Measurements from ENCODE around the gene DPYD. TPM values are rescaled to one million over a fixed set of nuclear protein-coding genes. Genes with fewer than 3 reads are reported as not detected.

Gene DPYD
- total RNA-seq, 1 experiment from 2014 or later: 7.0 TPM

DNA sequence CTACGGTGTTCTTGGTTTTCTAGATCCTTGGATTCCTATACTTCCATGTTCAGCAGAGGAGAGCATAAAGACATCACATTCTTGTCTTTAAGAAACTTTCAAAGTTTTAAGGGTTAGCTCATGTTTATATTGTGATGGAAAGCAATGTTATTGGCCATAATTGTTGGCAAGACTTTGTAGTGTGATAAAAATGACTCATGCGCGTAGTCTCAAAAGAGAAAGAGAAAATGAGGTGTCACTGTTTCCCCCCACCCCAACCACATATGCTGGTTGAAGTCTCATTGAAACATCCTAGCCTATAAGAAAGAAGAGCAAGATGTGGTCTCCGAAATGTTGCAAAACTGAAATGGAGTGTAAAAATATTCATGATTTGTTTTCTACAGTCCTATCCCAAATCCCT is 850.5 kb downstream of the DPYD start:
- Histone ChIP-seq H3K9me3 (no peaks in the 10 kb centered on the region), H3K27me3 (replicated peaks; ENCODE audit: control insufficient read depth, insufficient read depth, low read length) (no peaks in the 10 kb centered on the region), H3K36me3 (ENCODE audit: control insufficient read depth, insufficient read depth, low read length) (no peaks in the 10 kb centered on the region), H3K4me1 (no peaks in the 10 kb centered on the region), H3K4me3 (ENCODE audit: low read depth, low read length) (no peak overlapping the region)
- ChIA-PET CTCF (no interaction called here), POLR2A (no interaction called here)
- no peak overlapping the region for H3K27ac Mint-ChIP-seq (ENCODE audit: unreplicated experiment)
- DNase-seq: no peak
- H3K9me3 Mint-ChIP-seq (ENCODE audit: unreplicated experiment): no peaks in the 10 kb centered on the region
- no peak overlapping the region for H3K4me3 Mint-ChIP-seq (ENCODE audit: unreplicated experiment)
- H3K36me3 Mint-ChIP-seq (ENCODE audit: insufficient read depth, unreplicated experiment): no peaks in the 10 kb centered on the region
- no TSS peak for BruUV-seq (replicated peaks)
- no peaks in the 10 kb centered on the region for H3K4me1 Mint-ChIP-seq (ENCODE audit: low read depth, unreplicated experiment)
- no peaks in the 10 kb centered on the region for H3K27me3 Mint-ChIP-seq (ENCODE audit: insufficient read depth, unreplicated experiment)
- intact Hi-C loops (cut with micrococcal nuclease; ENCODE audit: unreplicated experiment): no loop called here
- TF ChIP-seq, protein P1, sequence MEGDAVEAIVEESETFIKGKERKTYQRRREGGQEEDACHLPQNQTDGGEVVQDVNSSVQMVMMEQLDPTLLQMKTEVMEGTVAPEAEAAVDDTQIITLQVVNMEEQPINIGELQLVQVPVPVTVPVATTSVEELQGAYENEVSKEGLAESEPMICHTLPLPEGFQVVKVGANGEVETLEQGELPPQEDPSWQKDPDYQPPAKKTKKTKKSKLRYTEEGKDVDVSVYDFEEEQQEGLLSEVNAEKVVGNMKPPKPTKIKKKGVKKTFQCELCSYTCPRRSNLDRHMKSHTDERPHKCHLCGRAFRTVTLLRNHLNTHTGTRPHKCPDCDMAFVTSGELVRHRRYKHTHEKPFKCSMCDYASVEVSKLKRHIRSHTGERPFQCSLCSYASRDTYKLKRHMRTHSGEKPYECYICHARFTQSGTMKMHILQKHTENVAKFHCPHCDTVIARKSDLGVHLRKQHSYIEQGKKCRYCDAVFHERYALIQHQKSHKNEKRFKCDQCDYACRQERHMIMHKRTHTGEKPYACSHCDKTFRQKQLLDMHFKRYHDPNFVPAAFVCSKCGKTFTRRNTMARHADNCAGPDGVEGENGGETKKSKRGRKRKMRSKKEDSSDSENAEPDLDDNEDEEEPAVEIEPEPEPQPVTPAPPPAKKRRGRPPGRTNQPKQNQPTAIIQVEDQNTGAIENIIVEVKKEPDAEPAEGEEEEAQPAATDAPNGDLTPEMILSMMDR (IDR thresholded peaks at IDR 0.05; ENCODE audit: insufficient read depth in 1 of 2, low read depth in 1 of 2, low read length in 1 of 2, severe bottlenecking in 1 of 2, unreplicated experiment in 1 of 2): no peak

DNA sequence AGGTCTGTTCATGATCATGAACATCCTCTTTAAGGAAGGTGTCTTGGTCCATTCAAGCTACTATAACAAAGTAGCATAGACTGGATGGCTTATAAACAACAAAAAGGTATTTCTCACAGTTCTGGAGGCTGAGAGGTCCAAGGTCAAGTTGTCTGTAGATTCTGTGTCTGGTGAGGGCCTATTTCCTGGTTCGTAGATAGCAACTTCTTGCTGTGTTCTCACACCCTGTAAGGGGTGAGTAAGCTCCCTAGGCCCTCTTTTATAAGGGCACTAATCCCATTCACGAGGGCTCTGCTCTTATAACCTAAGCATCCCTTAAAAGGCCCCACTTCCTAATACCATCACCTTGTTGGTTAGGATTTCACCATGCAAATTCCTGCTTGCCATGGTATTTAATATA is 851.5 kb downstream of the DPYD start:
- CTCF ChIA-PET: no interaction called here

DNA sequence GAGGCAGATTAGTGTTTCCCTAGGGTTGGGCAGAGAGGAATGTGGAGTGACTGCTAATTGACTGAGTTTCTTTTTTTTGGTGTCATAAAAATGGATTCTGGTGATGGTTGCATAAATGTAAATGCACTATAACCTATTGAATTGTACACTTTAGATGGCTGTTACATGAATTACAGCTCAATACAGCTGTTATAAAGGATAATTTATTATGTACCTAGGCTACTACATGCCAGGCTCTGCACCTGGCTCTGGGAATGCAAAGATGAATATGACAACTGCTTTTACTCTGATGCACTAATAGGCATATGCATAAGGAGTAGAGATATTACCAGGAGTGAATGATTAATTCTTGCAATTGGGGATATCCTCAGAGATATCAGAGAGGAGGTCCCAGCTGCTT is 854.0 kb downstream of the DPYD start:
- H3K9me3 Mint-ChIP-seq (ENCODE audit: unreplicated experiment): no peaks in the 10 kb centered on the region
- intact Hi-C loops (cut with micrococcal nuclease; ENCODE audit: unreplicated experiment): no loop called here
- Histone ChIP-seq H3K9me3 (no peaks in the 10 kb centered on the region), H3K4me3 (ENCODE audit: low read depth, low read length) (no peak overlapping the region), H3K36me3 (ENCODE audit: control insufficient read depth, insufficient read depth, low read length) (no peaks in the 10 kb centered on the region), H3K27me3 (replicated peaks; ENCODE audit: control insufficient read depth, insufficient read depth, low read length) (no peaks in the 10 kb centered on the region), H3K4me1 (no peaks in the 10 kb centered on the region)
- H3K4me1 Mint-ChIP-seq (ENCODE audit: low read depth, unreplicated experiment): no peaks in the 10 kb centered on the region
- no peak for DNase-seq
- no peak overlapping the region for H3K27ac Mint-ChIP-seq (ENCODE audit: unreplicated experiment)
- ChIA-PET POLR2A (no interaction called here), CTCF (no interaction called here)
- no peak overlapping the region for H3K4me3 Mint-ChIP-seq (ENCODE audit: unreplicated experiment)
- no peaks in the 10 kb centered on the region for H3K27me3 Mint-ChIP-seq (ENCODE audit: insufficient read depth, unreplicated experiment)
- BruUV-seq (replicated peaks): no TSS peak
- H3K36me3 Mint-ChIP-seq (ENCODE audit: insufficient read depth, unreplicated experiment): no peaks in the 10 kb centered on the region
- TF ChIP-seq, protein P1 (IDR thresholded peaks at IDR 0.05; ENCODE audit: insufficient read depth in 1 of 2, low read depth in 1 of 2, low read length in 1 of 2, severe bottlenecking in 1 of 2, unreplicated experiment in 1 of 2): no peak

More for the DNA sequence above, 851.5 kb downstream of the DPYD start:
- no peaks in the 10 kb centered on the region for H3K9me3 ChIP-seq
- Mint-ChIP-seq H3K9me3 (ENCODE audit: unreplicated experiment) (no peaks in the 10 kb centered on the region), H3K4me3 (ENCODE audit: unreplicated experiment) (no peak overlapping the region), H3K4me1 (ENCODE audit: low read depth, unreplicated experiment) (no peaks in the 10 kb centered on the region), H3K27ac (ENCODE audit: unreplicated experiment) (no peak overlapping the region), H3K36me3 (ENCODE audit: insufficient read depth, unreplicated experiment) (no peaks in the 10 kb centered on the region), H3K27me3 (ENCODE audit: insufficient read depth, unreplicated experiment) (no peaks in the 10 kb centered on the region)
- intact Hi-C loops (cut with micrococcal nuclease; ENCODE audit: unreplicated experiment): no loop called here
- POLR2A ChIA-PET: no interaction called here
- H3K36me3 ChIP-seq (ENCODE audit: control insufficient read depth, insufficient read depth, low read length): no peaks in the 10 kb centered on the region
- BruUV-seq (replicated peaks): no TSS peak
- no peaks in the 10 kb centered on the region for H3K4me1 ChIP-seq
- H3K4me3 ChIP-seq (ENCODE audit: low read depth, low read length): no peak overlapping the region
- TF ChIP-seq, protein P1 (IDR thresholded peaks at IDR 0.05; ENCODE audit: insufficient read depth in 1 of 2, low read depth in 1 of 2, low read length in 1 of 2, severe bottlenecking in 1 of 2, unreplicated experiment in 1 of 2): no peak
- DNase-seq: no peak
- no peaks in the 10 kb centered on the region for H3K27me3 ChIP-seq (replicated peaks; ENCODE audit: control insufficient read depth, insufficient read depth, low read length)
